Measurements from ENCODE around the gene PARD6A. TPM values are rescaled to one million over a fixed set of nuclear protein-coding genes. Genes with fewer than 3 reads are reported as not detected.

The PARD6A gene
- total RNA-seq, 1 experiment from 2014 or later = 4.4 TPM

- Histone ChIP-seq H3K27me3 (ENCODE audit: insufficient read depth, low read depth) (peaks cover 14% of the 10 kb centered on the region), H3K36me3 (ENCODE audit: low read depth) (no peaks in the 10 kb centered on the region), H3F3A (ENCODE audit: insufficient read depth, low read depth) (peaks cover 9% of the 10 kb centered on the region), H3K79me2 (ENCODE audit: low read depth) (peaks cover 8% of the 10 kb centered on the region), H3K27ac (no peak overlapping the region), H2AFZ (no peak overlapping the region), H4K20me1 (ENCODE audit: insufficient read depth) (no peaks in the 10 kb centered on the region), H3K4me1 (replicated peaks; ENCODE audit: insufficient read depth) (peaks cover 12% of the 10 kb centered on the region), H3K4me2 (no peak overlapping the region), H3K9me3 (ENCODE audit: insufficient read depth, low read depth) (no peaks in the 10 kb centered on the region), H3K4me3 (no peak overlapping the region), H3K9me2 (ENCODE audit: insufficient read depth) (no peaks in the 10 kb centered on the region)
- no TSS peak for BruUV-seq (replicated peaks)
- intact Hi-C loops (cut with micrococcal nuclease; ENCODE audit: unreplicated experiment) = no loop called here
- CTCF ChIA-PET = interaction anchor here (0.6 kb wide), 1 partner anchor 13 kb away, joined by 11 read pairs; the partner anchor contains the start of gene CARMIL2
- peak in 1 of 2 experiments; percentile 10 for DNase-seq
- POLR2A ChIA-PET (ENCODE audit: unreplicated experiment) = no interaction called here
- TF ChIP-seq EZH2 (IDR thresholded peaks at IDR 0.05; ENCODE audit: low read depth) (no peak), CTCF (conservative IDR thresholded peaks at IDR 0.05) (no peak)
These were observed 2.8 kb upstream of the PARD6A start for GRCh38 chr16:67657751-67658518.

- intact Hi-C loops (cut with micrococcal nuclease; ENCODE audit: unreplicated experiment) = no loop called here
- ChIA-PET CTCF (no interaction called here), POLR2A (ENCODE audit: unreplicated experiment) (interaction anchor here (0.5 to 0.6 kb wide), 2 partner anchors 172 to 425 kb away, joined by 6 to 8 read pairs; no protein-coding TSS in a partner anchor)
- Histone ChIP-seq H3K27me3 (ENCODE audit: insufficient read depth, low read depth) (0 out of 2 replicates have a peak, but pooled peaks cover 4% of the 10 kb centered on the region), H3K36me3 (ENCODE audit: low read depth) (no peaks in the 10 kb centered on the region), H3K4me1 (replicated peaks; ENCODE audit: insufficient read depth) (peaks cover 7% of the 10 kb centered on the region), H4K20me1 (ENCODE audit: insufficient read depth) (no peaks in the 10 kb centered on the region), H3K4me2 (peak overlapping the region; percentile 90), H3K4me3 (peak overlapping the region; percentile 97), H3K9me2 (ENCODE audit: insufficient read depth) (no peaks in the 10 kb centered on the region), H2AFZ (peak overlapping the region; percentile 100), H3K79me2 (ENCODE audit: low read depth) (peaks cover 8% of the 10 kb centered on the region), H3F3A (ENCODE audit: insufficient read depth, low read depth) (peaks cover 9% of the 10 kb centered on the region), H3K27ac (no peak overlapping the region), H3K9me3 (ENCODE audit: insufficient read depth, low read depth) (no peaks in the 10 kb centered on the region)
- no TSS peak for BruUV-seq (replicated peaks)
- TF ChIP-seq CTCF (conservative IDR thresholded peaks at IDR 0.05) (no peak), EZH2 (IDR thresholded peaks at IDR 0.05; ENCODE audit: low read depth) (no peak)
- DNase-seq = no peak
These were observed 1.7 kb upstream of the PARD6A start for GRCh38 chr16:67658849-67659674.
